Heart left ventricle (tissue), 13 donors: ENCODE results near the gene ACADL.
"Not testable (repeated sequence)": the region's sequence is repeated elsewhere in the genome, so short reads cannot be mapped to it uniquely, and the experiment has no call there.

Experiments
- POLR2A ChIP-seq, 2 donors: fragments of 450-650 bp; IDR thresholded peaks; one replicate each; pipeline ENCODE4 v1.6.1; 2017; ENCODE audit warnings: antibody characterized with exemption in 2 of 2, mild to moderate bottlenecking in 2 of 2, moderate library complexity in 2 of 2
- TF ChIP-seq, protein P1 (sequence below), 12 donors: fragments of 200-600 bp; sonication (generic) in 4 of 12; IDR thresholded peaks; one replicate each; pipeline versions ENCODE4 v1.5.0 to v1.8.0; 2018 to 2022; ENCODE audit warnings: antibody characterized with exemption in 12 of 12, mild to moderate bottlenecking in 5 of 12
- donor health status: ischemic (EF 13 %, LVEDD 7.1; RV severe dilation, severe dysfunction).
- donor health status: DM: no; HTN: yes; CAD: no.
- donor health status: DM: no; HTN: no; CAD: no.
- donor health status: ischemic (EF 25% LVEDD 6.9; RV normal size, moderate dysfunction).
- donor health status: ischemic (EF 25% LVEDD 5.7; RV mildly dilated, moderate dysfunction).
- donor health status: ischemic (EF 35%, LVEDD 5.7; RV mildly dilated, moderate dysfunction).
- donor health status: nonischemic (EF 11% LVEDD 7.7; RV severe dilation, severe dysfunction).
- donor health status: DM: yes; HTN: yes; CAD: no.
- donor health status: PGD.
- donor health status: ischemic (EF 29% LVEDD 5.4; RV normal size, mild dysfunction).
- donor health status: nonischemic (EF 23%, LVEDD 6.1; RV moderate dilation, normal function).

DNA sequence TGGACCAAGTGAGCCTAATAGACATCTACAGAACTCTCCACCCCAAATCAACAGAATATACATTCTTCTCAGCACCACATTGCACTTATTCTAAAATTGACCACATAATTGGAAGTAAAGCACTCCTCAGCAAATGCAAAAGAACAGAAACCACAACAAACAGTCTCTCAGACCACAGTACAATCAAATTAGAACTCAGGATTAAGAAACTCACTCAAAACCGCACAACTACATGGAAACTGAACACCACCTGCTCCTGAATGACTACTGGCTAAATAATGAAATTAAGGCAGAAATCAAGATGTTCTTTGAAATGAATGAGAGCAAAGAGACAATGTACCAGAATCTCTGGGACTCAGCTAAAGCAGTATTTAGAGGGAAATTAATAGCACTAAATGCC is 41.3 kb downstream of the ACADL start:
- not testable (repeated sequence) for TF ChIP-seq POLR2A (IDR thresholded peaks at IDR 0.05)
- TF ChIP-seq, protein P1, sequence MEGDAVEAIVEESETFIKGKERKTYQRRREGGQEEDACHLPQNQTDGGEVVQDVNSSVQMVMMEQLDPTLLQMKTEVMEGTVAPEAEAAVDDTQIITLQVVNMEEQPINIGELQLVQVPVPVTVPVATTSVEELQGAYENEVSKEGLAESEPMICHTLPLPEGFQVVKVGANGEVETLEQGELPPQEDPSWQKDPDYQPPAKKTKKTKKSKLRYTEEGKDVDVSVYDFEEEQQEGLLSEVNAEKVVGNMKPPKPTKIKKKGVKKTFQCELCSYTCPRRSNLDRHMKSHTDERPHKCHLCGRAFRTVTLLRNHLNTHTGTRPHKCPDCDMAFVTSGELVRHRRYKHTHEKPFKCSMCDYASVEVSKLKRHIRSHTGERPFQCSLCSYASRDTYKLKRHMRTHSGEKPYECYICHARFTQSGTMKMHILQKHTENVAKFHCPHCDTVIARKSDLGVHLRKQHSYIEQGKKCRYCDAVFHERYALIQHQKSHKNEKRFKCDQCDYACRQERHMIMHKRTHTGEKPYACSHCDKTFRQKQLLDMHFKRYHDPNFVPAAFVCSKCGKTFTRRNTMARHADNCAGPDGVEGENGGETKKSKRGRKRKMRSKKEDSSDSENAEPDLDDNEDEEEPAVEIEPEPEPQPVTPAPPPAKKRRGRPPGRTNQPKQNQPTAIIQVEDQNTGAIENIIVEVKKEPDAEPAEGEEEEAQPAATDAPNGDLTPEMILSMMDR (IDR thresholded peaks at IDR 0.05): not testable (repeated sequence)
